Activated naive CD8-positive, alpha-beta T cell treated with anti-CD3 and anti-CD28 coated beads, Interleukin-2, amount 50 U/mL, for 16 hours (primary cell): ENCODE measurements around the gene GFRA1.
"Not testable (repeated sequence)": the region's sequence is repeated elsewhere in the genome, so short reads cannot be mapped to it uniquely, and the experiment has no call there.

Experiments used
- DNase-seq: peaks from one replicate; pipeline ENCODE4 v3.0.0-alpha.2; 2020; ENCODE audit warnings: low read depth, low spot score

Gene GFRA1

GRCh38 chr10:116197946-116198675, 74.9 kb downstream of the GFRA1 start:
- no peak for DNase-seq

GRCh38 chr10:116195583-116195982, 77.4 kb downstream of the GFRA1 start:
- no peak for DNase-seq

- no peak for DNase-seq
Measured at GRCh38 chr10:116195039-116195438, 78.0 kb downstream of the GFRA1 start.

GRCh38 chr10:116194061-116194460, 78.9 kb downstream of the GFRA1 start:
- no peak for DNase-seq

GRCh38 chr10:116190883-116191282, 82.1 kb downstream of the GFRA1 start:
- no peak for DNase-seq

GRCh38 chr10:116186273-116186672, 86.7 kb downstream of the GFRA1 start:
- no peak for DNase-seq

- DNase-seq = no peak
Measured at GRCh38 chr10:116185199-116185867, 87.7 kb downstream of the GFRA1 start.

- no peak for DNase-seq
Measured at GRCh38 chr10:116184512-116184794, 88.6 kb downstream of the GFRA1 start.

GRCh38 chr10:116183733-116184511, 89.1 kb downstream of the GFRA1 start:
- no peak for DNase-seq

GRCh38 chr10:116182426-116182825, 90.6 kb downstream of the GFRA1 start:
- no peak for DNase-seq

- DNase-seq = no peak
Measured at GRCh38 chr10:116178086-116178605, 94.9 kb downstream of the GFRA1 start.

- no peak for DNase-seq
Measured at GRCh38 chr10:116175231-116175630, 97.8 kb downstream of the GFRA1 start.

- no peak for DNase-seq
Measured at GRCh38 chr10:116171505-116171904, 101.5 kb downstream of the GFRA1 start.

GRCh38 chr10:116170815-116171250, 102.2 kb downstream of the GFRA1 start:
- DNase-seq = no peak

GRCh38 chr10:116169782-116170445, 103.1 kb downstream of the GFRA1 start:
- DNase-seq = no peak

GRCh38 chr10:116168745-116169144, 104.3 kb downstream of the GFRA1 start:
- DNase-seq = no peak

- no peak for DNase-seq
Measured at GRCh38 chr10:116168329-116168728, 104.7 kb downstream of the GFRA1 start.

GRCh38 chr10:116165941-116166340, 107.1 kb downstream of the GFRA1 start:
- DNase-seq = not testable (repeated sequence)

- no peak for DNase-seq
Measured at GRCh38 chr10:116164291-116164690, 108.7 kb downstream of the GFRA1 start.

- DNase-seq = no peak
Measured at GRCh38 chr10:116163333-116164131, 109.5 kb downstream of the GFRA1 start.

- no peak for DNase-seq
Measured at GRCh38 chr10:116162851-116163250, 110.2 kb downstream of the GFRA1 start.
